Stimulated activated CD8-positive, alpha-beta memory T cell treated with anti-CD3 and anti-CD28 coated beads, Interleukin-4, amount 100 ng/mL, for 48 hours (primary cell): Measurements from ENCODE around the gene XRCC5.
"Not testable (repeated sequence)": the region's sequence is repeated elsewhere in the genome, so short reads cannot be mapped to it uniquely, and the experiment has no call there.

ENCODE experiments used
- DNase-seq: peaks from one replicate; pipeline ENCODE4 v3.0.0-alpha.2; 2020

The XRCC5 gene

DNA sequence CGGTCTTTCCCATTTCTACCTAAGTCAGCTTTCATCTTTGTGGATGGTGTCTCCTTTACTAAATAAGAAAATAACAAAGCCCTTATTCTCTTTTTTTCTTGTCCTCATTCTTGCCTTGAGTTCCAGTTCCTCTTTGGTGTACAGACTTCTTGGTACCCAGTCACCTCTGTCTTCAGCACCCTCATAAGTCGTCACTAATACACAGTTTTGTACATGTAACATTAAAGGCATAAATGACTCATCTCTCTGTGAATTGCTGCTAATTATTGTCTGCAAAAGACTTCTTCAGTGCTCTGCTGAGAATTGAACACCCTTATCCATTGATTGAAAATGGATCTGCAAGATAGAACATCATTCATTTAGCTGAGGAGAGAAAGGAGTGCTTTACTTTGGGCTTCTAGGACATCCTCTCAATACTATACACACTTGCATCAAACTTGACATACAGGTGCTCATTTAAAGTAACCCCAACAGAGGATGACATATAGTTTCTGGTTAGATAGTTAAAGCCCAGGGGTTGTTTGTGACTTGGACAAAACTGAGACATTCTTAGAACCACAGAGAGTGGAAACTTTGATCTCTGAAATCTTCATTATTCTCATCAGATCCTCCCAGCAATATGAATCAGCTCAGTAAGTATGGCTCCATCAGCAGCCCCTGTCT is 97.0 kb downstream of the XRCC5 start:
- DNase-seq, result no peak

DNA sequence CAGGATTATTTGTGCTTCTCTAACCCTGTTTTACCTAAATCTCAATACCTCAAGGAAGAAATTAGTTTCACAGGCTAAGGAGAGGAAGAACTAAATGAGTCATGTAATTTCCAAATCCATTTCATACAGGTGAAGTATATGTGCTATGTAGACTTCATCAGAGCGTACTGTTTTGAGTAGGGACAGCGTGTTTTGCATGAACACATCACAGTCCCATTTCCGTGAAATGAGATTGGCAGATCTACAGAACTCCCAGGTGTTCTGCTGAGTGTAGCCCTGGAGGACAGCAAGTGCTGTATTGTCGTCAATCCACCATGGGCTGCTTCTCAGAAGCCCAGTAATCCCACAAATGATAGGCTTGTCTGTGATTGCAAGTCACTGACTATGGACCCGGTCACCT is 97.7 kb downstream of the XRCC5 start:
- no peak for DNase-seq

- DNase-seq, result not testable (repeated sequence)
Observed at GRCh38 chr2:216208661-216209060, 99.5 kb downstream of the XRCC5 start.

DNA sequence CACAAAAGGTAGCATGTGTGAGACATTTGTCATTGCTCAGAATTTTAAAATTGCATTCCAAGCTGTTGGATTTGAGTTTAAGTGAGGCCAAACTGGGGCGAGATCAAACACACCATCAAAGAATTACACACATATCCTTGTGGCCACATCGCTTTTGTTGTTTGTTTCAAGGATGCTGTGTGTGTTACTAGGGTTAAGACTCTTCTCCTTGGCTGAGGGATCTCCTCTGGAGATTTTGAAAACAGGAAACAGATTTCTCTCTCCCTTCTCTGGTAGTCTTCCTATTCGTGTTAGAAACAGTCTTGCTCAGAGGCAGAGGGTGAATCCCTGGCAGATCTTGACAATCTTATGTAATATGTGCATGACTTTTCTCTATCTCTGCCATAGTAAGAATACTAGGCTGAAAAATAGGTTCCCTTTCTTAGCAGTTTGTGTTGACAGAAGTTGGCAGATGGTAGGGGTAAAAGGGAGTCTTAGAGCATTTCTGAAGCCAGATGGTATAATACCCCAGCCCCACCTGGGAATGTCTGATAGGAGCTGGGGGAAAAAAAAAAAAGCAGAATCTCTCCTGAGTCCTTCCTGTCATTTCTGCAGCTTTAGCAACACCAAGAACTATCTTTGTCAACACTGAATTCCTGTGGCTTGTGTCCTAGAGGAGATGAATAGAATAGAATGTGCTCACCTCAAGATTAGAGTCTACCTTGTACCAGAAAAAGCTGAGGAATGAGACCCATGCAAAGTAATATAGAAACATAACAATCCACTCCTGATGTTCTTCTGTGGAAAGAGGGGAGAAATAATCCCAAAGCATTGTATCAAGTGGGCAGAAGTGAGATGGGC is 101.8 kb downstream of the XRCC5 start:
- no peak for DNase-seq

DNA sequence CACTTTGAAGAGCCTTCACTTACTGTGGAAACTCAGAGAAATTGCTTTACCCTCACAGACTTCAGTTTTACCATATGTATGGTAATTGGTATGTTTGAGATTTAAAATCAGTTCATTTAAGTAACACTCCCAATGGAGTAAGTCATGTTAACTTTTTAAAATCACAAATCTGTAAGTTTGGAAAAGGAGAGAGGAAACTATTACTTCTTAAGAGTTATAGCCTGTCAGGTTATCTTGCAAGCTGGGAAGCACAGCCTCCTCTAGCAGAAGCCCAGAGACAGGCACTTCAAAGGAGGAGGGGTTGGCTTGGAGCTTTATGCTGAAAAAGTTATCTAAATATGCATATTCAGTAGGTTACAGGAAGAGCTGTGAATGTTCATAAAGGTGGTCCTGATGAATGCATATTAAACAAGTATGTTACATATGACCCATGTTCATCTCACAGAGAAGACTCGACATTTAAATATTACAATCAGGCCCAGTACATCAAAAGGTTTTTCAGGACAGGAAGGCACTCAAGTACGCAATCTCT is 102.5 kb downstream of the XRCC5 start:
- DNase-seq, result no peak

GRCh38 chr2:216214768-216215167 is 105.6 kb downstream of the XRCC5 start:
- DNase-seq, result no peak

- DNase-seq, result no peak
Observed at GRCh38 chr2:216215658-216216390, 106.7 kb downstream of the XRCC5 start.

GRCh38 chr2:216216951-216217903 is 108.1 kb downstream of the XRCC5 start:
- DNase-seq, result no peak

DNA sequence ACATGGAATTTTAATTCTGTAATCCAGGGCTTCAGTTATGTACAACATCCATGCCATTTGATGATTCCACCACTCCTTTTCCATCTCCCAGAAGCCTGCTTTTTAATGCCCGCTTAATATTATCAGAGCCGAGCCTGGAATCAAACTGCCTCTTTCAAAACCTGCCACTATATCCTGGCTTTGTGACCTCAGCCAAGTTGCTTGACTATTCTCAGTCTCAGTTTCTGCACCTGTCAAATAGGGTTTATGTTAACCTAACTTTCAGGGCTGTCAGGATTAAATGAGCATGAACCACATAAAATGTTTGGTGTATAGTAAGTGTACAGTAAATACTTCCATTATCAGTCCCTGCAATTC is 108.7 kb downstream of the XRCC5 start:
- no peak for DNase-seq

GRCh38 chr2:216219861-216220260 is 110.7 kb downstream of the XRCC5 start:
- DNase-seq, result no peak

- no peak for DNase-seq
Observed at GRCh38 chr2:216220976-216221375, 111.8 kb downstream of the XRCC5 start.

DNA sequence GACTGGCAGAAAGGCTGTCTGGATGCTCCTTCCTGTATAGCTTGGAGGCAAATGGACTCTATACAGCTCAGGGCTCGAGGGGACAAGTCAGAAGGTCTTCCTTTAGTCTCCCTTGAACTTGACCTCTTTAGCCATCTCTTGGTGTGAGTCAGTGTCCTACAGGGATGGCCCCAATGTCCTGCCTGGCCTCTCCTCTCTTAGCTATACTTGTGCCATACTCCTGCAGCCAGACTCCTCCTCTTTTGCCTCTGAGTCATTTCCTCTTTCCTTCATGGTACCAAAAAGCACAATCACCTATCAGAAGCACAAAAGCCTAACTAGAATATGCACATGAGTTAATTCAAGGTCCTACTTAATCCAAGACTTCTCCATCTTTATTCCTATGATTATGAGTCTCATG is 112.7 kb downstream of the XRCC5 start:
- DNase-seq, result no peak

GRCh38 chr2:216222650-216223352 is 113.7 kb downstream of the XRCC5 start:
- DNase-seq, result no peak

GRCh38 chr2:216224388-216224787 is 115.2 kb downstream of the XRCC5 start:
- no peak for DNase-seq

- DNase-seq, result no peak
Observed at GRCh38 chr2:216229277-216229914, 120.2 kb downstream of the XRCC5 start.

DNA sequence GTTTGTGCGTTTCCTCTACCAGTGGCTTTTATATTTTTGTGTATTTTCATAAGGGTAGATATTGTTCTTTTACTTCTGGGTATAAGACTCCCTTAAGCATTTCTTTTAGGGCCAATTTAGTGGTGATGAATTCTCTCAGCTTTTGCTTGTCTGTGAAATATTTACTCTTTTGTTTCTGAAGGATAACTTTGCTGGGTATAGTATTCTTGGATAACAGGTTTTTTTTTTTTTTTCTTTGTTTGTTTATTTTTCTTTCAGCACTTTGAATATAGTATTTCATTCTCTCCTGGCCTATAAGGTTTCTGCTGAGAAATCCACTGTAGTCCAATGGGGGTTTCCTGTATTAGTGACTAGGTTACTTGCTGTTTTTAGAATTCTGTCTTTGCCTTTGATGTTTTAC is 122.7 kb downstream of the XRCC5 start:
- DNase-seq, result no peak

DNA sequence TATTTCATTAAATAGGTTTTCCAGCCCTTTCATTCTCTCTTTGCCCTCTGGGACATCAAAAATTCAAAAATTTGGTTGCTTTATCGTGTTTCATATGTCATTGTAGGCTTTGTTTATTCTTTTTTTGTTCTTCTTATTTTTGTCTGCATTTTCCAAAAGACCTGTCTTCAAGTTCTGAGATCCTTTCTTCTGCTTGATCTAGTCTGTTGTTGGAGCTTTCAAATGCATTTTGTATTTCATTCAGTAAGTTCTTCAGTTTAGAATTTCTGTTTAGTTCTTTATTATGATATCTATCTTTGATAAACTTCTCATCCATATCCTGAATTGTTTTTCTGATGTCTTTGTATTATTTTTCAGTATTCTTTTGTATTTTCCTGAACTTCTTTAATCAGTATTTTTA is 123.6 kb downstream of the XRCC5 start:
- no peak for DNase-seq

DNA sequence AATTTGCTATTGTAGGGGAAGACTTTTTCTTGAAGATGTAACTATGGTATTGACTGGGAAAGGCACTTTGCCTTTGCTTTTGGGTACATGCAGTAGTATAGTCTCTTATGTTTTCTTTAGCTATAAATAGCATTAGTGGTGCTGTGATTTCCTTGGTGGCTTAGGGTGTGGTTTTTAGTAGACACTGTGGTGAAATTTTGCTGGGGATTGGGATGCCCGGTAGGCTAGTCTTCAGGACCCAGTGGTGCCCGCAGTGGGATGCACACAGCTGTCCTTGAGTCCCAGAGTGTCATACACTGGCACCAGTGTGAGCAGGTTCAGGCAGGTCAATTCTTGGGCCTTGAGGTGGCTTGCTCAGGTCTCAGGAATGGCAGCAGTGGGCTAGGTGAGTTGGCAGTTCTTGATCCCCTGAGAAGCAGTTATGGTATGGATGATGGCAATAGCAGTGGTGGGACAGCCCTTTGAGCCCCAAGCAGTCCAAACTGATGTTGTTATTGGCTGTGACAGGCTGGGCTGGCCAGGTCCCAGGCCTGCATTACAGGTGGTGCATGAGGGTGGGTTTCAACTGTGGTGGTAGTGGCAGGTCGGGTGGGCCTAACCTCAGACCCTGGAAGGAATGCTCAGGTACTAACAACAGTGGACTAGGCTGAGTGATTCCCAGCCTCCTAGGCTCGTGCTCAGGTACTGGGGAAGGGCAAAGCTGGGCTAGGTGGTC is 124.3 kb downstream of the XRCC5 start:
- DNase-seq, result no peak

GRCh38 chr2:216234106-216234505 is 125.0 kb downstream of the XRCC5 start:
- DNase-seq, result no peak

GRCh38 chr2:216235462-216235861 is 126.3 kb downstream of the XRCC5 start:
- DNase-seq, result no peak

DNA sequence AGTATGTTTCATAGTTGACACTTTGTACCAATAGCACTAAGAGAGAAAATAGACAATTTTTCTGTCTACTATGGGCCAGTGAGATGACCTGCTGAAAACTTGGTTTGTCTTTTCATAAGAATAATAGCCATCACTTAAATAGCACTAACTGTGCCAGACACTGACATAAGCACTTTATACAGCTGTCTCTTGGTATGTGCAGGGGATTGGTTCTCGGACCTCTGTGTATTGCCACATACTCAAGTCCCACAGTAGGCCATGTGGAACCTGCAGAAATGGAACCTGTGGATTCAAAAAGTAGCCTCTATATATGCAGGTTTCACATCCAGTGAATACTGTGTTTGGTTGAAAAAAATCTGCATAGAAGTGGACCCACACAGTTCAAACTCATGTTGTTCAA is 126.7 kb downstream of the XRCC5 start:
- DNase-seq, result no peak
